Adipose tissue (tissue), 3 donors: Measurements from ENCODE around the gene CALML5. TPM values are rescaled to one million over a fixed set of nuclear protein-coding genes. Genes with fewer than 3 reads are reported as not detected.

Experiments
- H3K27ac ChIP-seq: one replicate; pipeline ENCODE4 v1.5.1; 2013; ENCODE audit warnings: low read depth, low read length
- whole genome bisulfite sequencing, 3 donors: extraction: QIAGEN DNeasy Blood & Tissue Kit; methylation state at CpG; one replicate each; pipeline ENCODE4 v1.1.7; 2013; 5-methylcytosine and 5-hydroxymethylcytosine counted together
- polyA plus RNA-seq, 3 donors: library from polyadenylated mRNA; stranded (reverse); fragments of 200-250 nt; gene quantifications; one replicate each; pipeline ENCODE4 v1.2.3, GENCODE V29; 2013
- donor health status: healthy with polysubstance abuse.
- donor health status: Bipolar disorder and iron deficiency.
- donor health status: healthy.

Gene CALML5
- polyA plus RNA-seq, 3 donors, result 0.09 TPM; not detected in 2

DNA sequence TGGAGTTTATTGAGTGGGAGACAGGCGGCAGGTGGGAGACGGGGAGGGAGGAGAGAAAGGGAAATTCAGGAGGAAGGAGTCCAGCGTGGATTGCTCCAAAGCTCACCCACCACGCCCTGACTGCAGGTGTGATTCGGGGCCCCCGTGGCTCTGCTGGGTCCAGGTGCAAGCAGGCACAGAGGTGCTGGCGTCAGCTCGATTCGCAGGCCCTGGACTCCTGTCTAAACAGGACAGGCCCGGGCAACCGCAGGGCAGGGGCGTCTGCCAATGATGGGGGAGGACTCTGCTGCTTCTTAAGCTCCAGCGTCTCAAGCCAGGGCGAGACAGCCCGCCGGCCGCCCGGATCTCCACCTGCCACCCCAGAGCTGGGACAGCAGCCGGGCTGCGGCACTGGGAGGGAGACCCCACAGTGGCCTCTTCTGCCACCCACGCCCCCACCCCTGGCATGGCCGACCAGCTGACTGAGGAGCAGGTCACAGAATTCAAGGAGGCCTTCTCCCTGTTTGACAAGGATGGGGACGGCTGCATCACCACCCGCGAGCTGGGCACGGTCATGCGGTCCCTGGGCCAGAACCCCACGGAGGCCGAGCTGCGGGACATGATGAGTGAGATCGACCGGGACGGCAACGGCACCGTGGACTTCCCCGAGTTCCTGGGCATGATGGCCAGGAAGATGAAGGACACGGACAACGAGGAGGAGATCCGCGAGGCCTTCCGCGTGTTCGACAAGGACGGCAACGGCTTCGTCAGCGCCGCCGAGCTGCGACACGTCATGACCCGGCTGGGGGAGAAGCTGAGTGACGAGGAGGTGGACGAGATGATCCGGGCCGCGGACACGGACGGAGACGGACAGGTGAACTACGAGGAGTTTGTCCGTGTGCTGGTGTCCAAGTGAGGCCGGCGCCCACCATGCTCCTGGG, 25.5 kb upstream of the CALML5 start, which contains the start of gene CALML3:
CALML3 (plus strand) TSS at position 321 of the 920 bp plus-strand sequence; CDS start at position 446, 125 bp downstream.
- 94 to 95% (median 94%) methylated on average over 59 to 64 of the region's 64 CpGs for WGBS, 3 donors
- no peak within 1 kb of the TSS for H3K27ac ChIP-seq

DNA sequence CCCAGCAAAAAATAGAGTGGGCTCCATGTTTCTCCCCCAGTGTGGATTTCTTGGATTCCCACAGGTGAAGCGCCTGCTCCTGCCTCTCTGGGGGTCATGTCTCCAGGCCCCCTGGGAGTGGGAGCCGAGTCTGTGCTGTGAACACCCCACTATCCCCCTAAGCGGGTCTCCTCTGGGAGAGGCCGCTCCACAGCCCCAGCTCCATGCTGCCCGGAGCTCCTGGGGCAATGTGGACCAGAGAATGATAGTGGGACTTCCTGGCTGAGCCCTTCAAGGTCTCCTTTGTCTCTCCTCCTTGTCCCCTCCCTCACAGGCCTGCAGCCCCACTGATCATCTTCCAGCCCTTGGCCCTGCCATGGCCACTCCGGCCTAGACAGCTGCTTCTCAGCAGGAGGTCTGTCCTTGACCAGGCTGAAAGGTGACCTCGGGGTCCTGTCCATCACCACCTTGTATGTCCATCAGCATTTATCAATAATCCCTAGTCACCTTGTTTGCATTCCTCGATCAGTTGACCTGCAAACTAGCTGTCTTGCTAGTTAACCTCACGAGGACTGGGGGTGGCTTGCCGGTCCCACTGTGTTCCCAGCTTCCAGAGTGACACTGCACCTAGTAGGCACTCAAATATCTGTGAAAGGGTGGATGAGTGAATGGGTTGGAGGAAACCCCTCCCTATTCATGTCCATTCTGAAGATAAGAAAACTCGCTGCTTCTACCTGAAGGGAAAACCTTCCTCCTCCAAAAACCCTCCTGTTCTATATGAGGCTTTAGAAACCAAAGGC, 24.6 kb upstream of the CALML5 start:
- 87 to 95% (median 95%) methylated on average over 11 of the region's 11 CpGs for WGBS, 3 donors

DNA sequence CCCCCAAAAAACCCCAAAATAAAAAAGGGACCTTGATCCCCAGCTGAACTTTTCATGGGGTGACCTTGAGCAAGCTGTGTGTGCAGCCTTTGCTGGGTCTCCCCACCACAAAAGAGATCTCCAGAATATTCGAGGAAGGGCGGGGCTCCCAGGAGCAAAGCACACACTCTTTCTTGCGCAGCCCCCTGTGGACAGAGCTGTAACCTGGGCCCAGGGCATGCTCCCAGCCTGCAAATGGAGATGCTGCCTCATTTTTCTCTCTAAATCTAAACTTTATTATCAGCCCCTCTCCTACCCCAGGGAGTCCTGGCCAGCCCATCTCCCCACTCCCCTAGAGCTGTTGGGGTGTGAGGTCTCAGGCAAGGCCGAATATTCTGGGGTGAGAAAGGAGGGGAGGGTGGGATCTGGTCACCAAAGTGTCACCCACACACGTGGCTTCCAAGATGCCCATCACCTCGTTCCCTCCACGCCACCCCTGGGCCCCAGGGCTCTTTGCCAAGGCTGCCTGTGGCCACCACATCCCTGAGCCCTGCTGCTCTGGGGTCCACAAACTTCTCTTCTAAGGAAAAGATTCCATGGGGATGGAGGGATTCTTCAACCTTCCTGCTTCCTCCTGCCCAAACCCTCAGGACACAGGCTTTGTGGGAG, 23.7 kb upstream of the CALML5 start:
- 78 to 90% (median 84%) methylated on average over 7 of the region's 7 CpGs for WGBS, 3 donors
- H3K27ac ChIP-seq, result no peak overlapping the region

More for the DNA sequence above, 24.6 kb upstream of the CALML5 start:
- H3K27ac ChIP-seq, result no peak overlapping the region

GRCh38 chr10:5519054-5519453, 19.7 kb upstream of the CALML5 start:
- 91 to 99% (median 94%) methylated on average over 3 of the region's 3 CpGs for WGBS, 3 donors
- H3K27ac ChIP-seq, result no peak overlapping the region

DNA sequence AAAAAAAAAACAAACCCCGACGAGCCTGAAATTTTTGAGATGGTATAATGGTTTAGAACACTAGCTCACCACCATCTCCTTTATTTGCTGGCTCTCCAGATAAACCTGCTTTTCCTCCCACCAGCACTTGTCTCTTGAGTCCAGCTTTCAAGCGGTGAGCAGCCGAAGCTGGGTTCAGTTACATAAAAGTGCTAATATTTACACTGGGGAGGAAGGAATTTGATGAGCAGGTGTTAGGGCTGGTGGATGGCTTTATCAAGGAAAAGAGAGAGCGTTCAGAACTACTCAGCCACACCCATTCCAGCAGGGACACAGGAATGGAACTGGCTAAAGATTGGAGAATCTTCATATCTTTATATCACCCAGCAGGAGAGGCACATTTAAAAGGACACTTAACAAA, 18.8 kb upstream of the CALML5 start:
- H3K27ac ChIP-seq, result no peak overlapping the region
- WGBS, 3 donors, result 24 to 77% (median 75%) methylated on average over 5 of the region's 5 CpGs

DNA sequence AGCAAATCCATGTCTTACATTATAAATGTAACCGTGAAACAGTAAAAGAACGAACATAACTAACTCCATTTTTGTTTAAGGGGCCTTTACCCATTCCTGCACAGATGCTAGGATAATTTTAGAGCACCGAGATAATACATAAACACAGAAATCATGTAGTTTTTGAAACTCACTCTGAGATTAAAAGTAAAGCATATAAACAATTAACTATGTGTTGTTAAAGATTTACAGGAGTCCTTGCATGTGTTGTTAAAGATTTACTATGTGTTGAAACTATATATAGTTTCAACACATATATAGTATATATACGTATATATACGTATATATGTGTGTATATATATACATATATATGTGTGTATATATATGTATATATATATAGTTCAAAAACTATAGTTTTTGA, 18.2 kb upstream of the CALML5 start:
- 40 to 83% (median 82%) methylated on average over 5 of the region's 5 CpGs for WGBS, 3 donors
- no peak overlapping the region for H3K27ac ChIP-seq

DNA sequence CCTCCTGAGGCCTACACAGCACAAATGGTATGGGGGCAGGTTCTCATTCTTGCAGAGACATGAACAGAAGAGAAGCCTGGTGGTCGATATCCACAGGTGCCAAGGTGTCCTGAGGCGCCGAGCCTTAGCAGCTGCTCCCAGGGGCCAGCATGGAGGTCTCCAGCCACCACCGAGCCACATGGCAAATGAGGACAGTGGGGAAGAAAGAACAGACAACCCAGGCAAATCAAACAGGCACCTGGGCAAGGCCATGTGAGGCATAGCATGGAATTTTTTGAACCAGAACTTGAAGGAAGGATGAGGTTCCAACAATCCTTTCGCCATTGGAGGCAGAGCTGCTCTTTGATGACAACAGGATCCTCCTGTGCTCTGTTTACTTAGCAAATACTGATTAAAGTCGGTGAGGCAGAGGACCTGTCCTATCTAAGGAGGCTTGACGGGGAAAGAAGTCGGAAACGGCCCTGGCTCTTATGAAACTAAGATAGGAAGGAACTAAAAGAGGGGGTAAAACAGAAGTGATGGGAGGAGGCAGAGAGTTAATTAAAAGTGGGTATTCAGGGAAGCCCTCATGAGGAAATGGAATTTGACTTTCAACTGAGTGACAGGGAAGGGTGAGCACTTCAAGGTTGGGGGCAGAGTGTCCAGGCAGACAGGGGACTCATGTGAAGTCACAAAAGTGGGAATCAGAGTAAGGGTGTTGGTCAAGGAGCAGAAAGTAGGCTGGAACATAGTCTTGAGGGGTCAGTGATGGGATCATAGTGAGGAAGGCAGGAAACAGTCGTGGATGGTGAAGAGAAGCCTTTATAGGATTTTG, 16.8 kb upstream of the CALML5 start:
- H3K27ac ChIP-seq, result no peak overlapping the region
- 78 to 85% (median 79%) methylated on average over 10 of the region's 10 CpGs for WGBS, 3 donors

GRCh38 chr10:5514226-5514850, 15.0 kb upstream of the CALML5 start:
- H3K27ac ChIP-seq, result no peak overlapping the region
- 87 to 89% (median 88%) methylated on average over 16 of the region's 16 CpGs for whole genome bisulfite sequencing, 3 donors

DNA sequence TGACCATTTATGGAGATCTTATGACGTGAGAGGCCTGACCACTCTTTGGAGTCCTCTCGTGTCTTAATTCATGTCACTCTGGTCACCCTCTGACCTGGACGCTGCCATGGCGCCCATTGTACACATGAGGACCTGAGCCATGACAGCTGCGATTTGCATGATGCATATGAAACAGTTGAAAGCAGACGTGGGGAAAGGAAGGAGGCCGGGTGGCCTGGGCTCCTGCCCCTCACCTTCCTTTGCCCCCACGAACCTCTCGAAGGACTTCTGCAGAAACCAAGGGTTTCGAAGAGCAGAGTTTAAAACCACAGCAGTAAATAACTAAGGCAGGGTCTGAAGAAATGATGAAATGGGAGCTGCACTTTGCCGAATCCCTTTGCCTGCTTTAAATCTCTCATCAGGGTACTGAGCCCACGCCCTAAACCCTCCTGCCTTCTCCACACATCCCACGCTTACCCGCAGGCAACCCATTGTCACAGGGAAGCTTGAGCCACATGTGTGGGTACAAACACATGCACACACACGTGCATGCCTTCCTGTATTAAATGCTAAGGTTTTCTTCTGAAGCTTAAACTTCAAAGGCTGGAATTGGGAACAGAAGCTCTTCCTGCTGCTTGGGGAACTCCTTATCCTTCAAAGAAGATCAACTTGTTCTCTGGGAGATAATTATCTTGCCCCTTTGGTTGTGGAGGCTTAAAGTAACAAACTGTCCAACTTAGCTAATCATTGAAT, 13.7 kb upstream of the CALML5 start:
- no peak overlapping the region for H3K27ac ChIP-seq
- WGBS, 3 donors, result 84 to 90% (median 87%) methylated on average over 15 of the region's 15 CpGs

GRCh38 chr10:5512331-5512730, 13.0 kb upstream of the CALML5 start:
- H3K27ac ChIP-seq, result no peak overlapping the region
- WGBS, 3 donors, result 91 to 95% (median 92%) methylated on average over 25 of the region's 25 CpGs

DNA sequence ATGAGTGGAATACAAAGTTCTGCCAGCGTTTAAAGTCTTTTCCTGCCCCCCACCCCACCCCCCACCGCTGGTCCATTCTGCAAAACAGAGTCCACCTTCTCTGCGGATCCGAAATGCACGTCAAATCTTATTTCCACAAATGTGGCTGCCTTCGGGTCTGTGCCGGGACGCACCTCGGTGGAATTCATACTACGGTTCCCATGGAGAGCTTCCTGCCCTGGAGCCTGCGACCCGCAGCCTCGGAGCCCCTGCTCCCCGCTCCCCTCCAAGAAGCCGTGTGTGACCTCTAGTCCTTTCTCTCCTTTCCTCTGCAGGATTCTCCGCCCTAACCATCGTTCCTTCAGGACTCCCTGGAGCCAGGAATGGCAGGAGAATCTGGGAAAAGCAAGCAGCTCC, 12.5 kb upstream of the CALML5 start:
- WGBS, 3 donors, result 89 to 94% (median 91%) methylated on average over 17 of the region's 17 CpGs
- no peak overlapping the region for H3K27ac ChIP-seq

GRCh38 chr10:5511231-5511884, 12.0 kb upstream of the CALML5 start:
- 93 to 94% (median 93%) methylated on average over 32 of the region's 32 CpGs for WGBS, 3 donors
- H3K27ac ChIP-seq, result no peak overlapping the region

DNA sequence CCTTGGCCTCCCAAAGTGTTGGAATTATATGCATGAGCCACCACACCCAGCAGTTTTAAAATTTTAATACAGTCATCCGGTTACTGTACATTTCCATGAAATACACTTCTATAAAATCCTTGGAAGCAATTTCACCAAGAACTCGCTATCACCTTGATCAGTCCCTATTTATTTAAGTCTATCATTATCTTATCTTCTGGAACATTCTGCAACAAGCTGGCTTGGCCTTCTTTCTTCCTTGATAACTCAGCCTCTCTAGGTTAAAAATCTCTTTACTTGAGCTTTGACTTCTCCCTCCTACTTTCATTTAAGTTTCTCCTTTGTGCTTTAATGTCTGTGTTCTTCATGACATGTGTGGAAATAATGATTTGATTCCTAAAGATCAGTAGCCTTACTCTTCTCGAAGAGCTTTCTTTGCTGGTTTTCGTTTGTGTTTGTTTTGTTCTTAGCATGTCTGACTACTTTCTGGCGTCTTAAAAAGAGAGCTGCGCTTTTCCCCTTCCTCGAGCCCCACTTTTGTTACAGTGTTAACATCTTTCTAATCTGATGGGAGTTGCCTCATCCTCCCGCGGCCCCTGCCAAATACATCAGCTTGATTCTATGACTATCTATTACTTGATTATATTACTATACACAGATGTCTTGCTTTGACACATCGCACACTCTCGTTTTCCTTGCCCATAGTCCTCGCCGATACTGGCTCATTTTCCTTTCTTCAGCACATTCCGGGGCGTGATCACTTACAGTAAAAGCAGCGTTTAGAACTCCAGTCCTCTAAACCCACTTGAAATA, 11.1 kb upstream of the CALML5 start:
- 65 to 84% (median 70%) methylated on average over 16 of the region's 16 CpGs for WGBS, 3 donors
- no peak overlapping the region for H3K27ac ChIP-seq

GRCh38 chr10:5509691-5510090, 10.3 kb upstream of the CALML5 start:
- 95 to 99% (median 95%) methylated on average over 11 of the region's 11 CpGs for WGBS, 3 donors
- no peak overlapping the region for H3K27ac ChIP-seq

DNA sequence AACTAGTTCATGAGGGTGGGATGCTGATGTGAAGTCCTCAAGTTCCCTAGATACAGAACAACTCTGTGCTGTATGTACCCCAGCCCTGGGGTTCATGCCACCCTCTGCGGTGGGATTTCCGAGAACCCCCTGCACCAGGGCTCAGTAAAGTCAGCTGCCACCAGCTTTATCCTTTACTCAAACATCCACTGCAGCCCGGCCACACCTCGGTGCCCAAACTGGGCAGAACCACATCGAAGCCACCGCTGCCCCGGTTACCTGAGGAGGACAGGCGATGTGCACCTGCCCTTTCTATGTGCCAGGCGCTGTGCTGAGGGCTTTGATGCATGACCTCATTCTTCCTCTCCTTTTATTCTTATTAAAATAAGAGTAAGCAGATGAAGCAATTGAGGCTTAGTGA, 9.9 kb upstream of the CALML5 start:
- WGBS, 3 donors, result 95 to 96% (median 96%) methylated on average over 9 of the region's 9 CpGs
- H3K27ac ChIP-seq, result no peak overlapping the region

- no peak overlapping the region for H3K27ac ChIP-seq
- WGBS, 3 donors, result 91 to 97% (median 93%) methylated on average over 6 of the region's 6 CpGs
Observed at GRCh38 chr10:5508786-5509185, 9.4 kb upstream of the CALML5 start.
